Upper lobe of left lung (tissue), 6 donors: Measurements from ENCODE around the gene RNLS. TPM values are rescaled to one million over a fixed set of nuclear protein-coding genes. Genes with fewer than 3 reads are reported as not detected.
A peak's percentile ranks its signal among the peaks of the same experiment; 100 is the strongest.

Experiments used
- ATAC-seq, 2 donors: fragments of 200-7000 bp; cut with Tn5 transposase; one replicate each; pipeline ENCODE4 v1.9.1; 2022; ENCODE audit warnings: mild to moderate bottlenecking in 2 of 2, moderate library complexity in 2 of 2; ENCODE audit not compliant: low FRiP score in 2 of 2
- DNase-seq, 2 donors: peaks; one replicate each; pipeline ENCODE4 v3.0.0-alpha.2; 2019 to 2020
- H3K27ac ChIP-seq, 4 donors: fragments of 200-600 bp; sonication (generic); one replicate each; pipeline ENCODE4 v1.5.1; 2016 to 2019
- H3K27me3 ChIP-seq, 4 donors: fragments of 200-600 bp; sonication (generic); one replicate each; pipeline ENCODE4 v1.5.1; 2017 to 2019
- H3K36me3 ChIP-seq, 4 donors: fragments of 200-600 bp; sonication (generic); one replicate each; pipeline ENCODE4 v1.5.1; 2016 to 2019
- H3K4me1 ChIP-seq, 4 donors: fragments of 200-600 bp; sonication (generic); one replicate each; pipeline ENCODE4 v1.5.1; 2018 to 2019
- H3K4me3 ChIP-seq, 4 donors: fragments of 200-600 bp; sonication (generic); one replicate each; pipeline ENCODE4 v1.5.1; 2017 to 2019; ENCODE audit warnings: mild to moderate bottlenecking in 2 of 4, moderate library complexity in 1 of 4
- H3K9me3 ChIP-seq, 4 donors: fragments of 200-600 bp; sonication (generic); one replicate each; pipeline ENCODE4 v1.5.1; 2018 to 2019
- EP300 ChIP-seq, 4 donors: sonication (generic); formaldehyde crosslinking; IDR thresholded peaks; one replicate each; pipeline ENCODE4 v1.5.1; 2017; ENCODE audit warnings: antibody characterized with exemption in 4 of 4, control low read depth in 2 of 4
- POLR2A ChIP-seq, 4 donors: fragments of 450-650 bp; IDR thresholded peaks; one replicate each; pipeline ENCODE4 v1.5.1; 2016 to 2017; ENCODE audit warnings: antibody characterized with exemption in 4 of 4, mild to moderate bottlenecking in 2 of 4
- POLR2AphosphoS5 ChIP-seq, 2 donors: sonication (generic); formaldehyde crosslinking; IDR thresholded peaks; one replicate each; pipeline ENCODE4 v1.5.1; 2017; ENCODE audit warnings: antibody characterized with exemption in 2 of 2
- WGBS, 2 donors: methylation state at CpG; one replicate each; pipeline ENCODE4 v1.1.5; 2017 to 2018; 5-methylcytosine and 5-hydroxymethylcytosine counted together
- total RNA-seq, 6 donors: library from RNA; depleted of rRNA in 4 of 6; stranded (reverse); fragments of >200 nt in 4 of 6; gene quantifications; one replicate each; pipeline versions ENCODE4 v1.1.0 to v1.2.1, GENCODE V29; 2016 to 2021
- TF ChIP-seq, protein P1 (sequence below), 6 experiments: fragments of 450-650 bp in 4 of 6; fragments of 200-600 bp in 2 of 6; sonication (generic) in 2 of 6; IDR thresholded peaks; one replicate each; pipeline ENCODE4 v1.5.1; 2016 to 2019; ENCODE audit warnings: antibody characterized with exemption in 6 of 6
- donor health status: DM: no; HTN: no; CAD: no; lungs with moderate emphysema.
- donor health status: DM: no; HTN: yes; CAD: no; lungs with severe emphysema.

Gene RNLS
- total RNA-seq, 6 donors from 2014 or later, result 5.0 to 27.1 (median 15.0) TPM

GRCh38 chr10:88274286-88274685, 308.8 kb downstream of the RNLS start:
- no peak for DNase-seq
- no peaks in the 10 kb centered on the region for H3K36me3 ChIP-seq
- TF ChIP-seq, protein P1, sequence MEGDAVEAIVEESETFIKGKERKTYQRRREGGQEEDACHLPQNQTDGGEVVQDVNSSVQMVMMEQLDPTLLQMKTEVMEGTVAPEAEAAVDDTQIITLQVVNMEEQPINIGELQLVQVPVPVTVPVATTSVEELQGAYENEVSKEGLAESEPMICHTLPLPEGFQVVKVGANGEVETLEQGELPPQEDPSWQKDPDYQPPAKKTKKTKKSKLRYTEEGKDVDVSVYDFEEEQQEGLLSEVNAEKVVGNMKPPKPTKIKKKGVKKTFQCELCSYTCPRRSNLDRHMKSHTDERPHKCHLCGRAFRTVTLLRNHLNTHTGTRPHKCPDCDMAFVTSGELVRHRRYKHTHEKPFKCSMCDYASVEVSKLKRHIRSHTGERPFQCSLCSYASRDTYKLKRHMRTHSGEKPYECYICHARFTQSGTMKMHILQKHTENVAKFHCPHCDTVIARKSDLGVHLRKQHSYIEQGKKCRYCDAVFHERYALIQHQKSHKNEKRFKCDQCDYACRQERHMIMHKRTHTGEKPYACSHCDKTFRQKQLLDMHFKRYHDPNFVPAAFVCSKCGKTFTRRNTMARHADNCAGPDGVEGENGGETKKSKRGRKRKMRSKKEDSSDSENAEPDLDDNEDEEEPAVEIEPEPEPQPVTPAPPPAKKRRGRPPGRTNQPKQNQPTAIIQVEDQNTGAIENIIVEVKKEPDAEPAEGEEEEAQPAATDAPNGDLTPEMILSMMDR (IDR thresholded peaks at IDR 0.05), result no peak
- no peak for TF ChIP-seq POLR2A (IDR thresholded peaks at IDR 0.05)
- peaks cover 3 to 29% (median 17%) of the 10 kb centered on the region in 4 donors for H3K4me1 ChIP-seq
- no peak overlapping the region for H3K27ac ChIP-seq
- WGBS, 2 donors, result 59 to 66% methylated on average over 2 of the region's 2 CpGs
- no peaks in the 10 kb centered on the region for H3K27me3 ChIP-seq
- H3K9me3 ChIP-seq, result no peaks in the 10 kb centered on the region
- no peak for ATAC-seq
- H3K4me3 ChIP-seq, result no peak overlapping the region

- no peaks in the 10 kb centered on the region for H3K27me3 ChIP-seq
- DNase-seq (no peak), ATAC-seq (no peak)
- H3K9me3 ChIP-seq, result no peaks in the 10 kb centered on the region
- no peak overlapping the region for H3K27ac ChIP-seq
- WGBS, 2 donors, result 53 to 59% methylated on average over 4 of the region's 4 CpGs
- TF ChIP-seq, protein P1 (IDR thresholded peaks at IDR 0.05), result no peak
- TF ChIP-seq EP300 (IDR thresholded peaks at IDR 0.05), result no peak
- TF ChIP-seq POLR2A (IDR thresholded peaks at IDR 0.05), result no peak
- TF ChIP-seq POLR2AphosphoS5 (IDR thresholded peaks at IDR 0.05), result no peak
- peaks cover 0 to 27% (median 17%) of the 10 kb centered on the region in 4 donors for H3K4me1 ChIP-seq
- no peak overlapping the region for H3K4me3 ChIP-seq
- no peaks in the 10 kb centered on the region for H3K36me3 ChIP-seq
Observed at GRCh38 chr10:88273567-88273966, 309.6 kb downstream of the RNLS start.

GRCh38 chr10:88271761-88272543, 311.2 kb downstream of the RNLS start:
- no peak for TF ChIP-seq POLR2AphosphoS5 (IDR thresholded peaks at IDR 0.05)
- ATAC-seq, result peak; percentile 53 to 82
- no peak overlapping the region for H3K4me3 ChIP-seq
- H3K36me3 ChIP-seq, result no peaks in the 10 kb centered on the region
- peaks cover 0 to 27% (median 17%) of the 10 kb centered on the region in 4 donors for H3K4me1 ChIP-seq
- no peaks in the 10 kb centered on the region for H3K9me3 ChIP-seq
- H3K27ac ChIP-seq, result peak overlapping the region in 2 of 4 donors; percentile 17 to 32
- 74 to 86% methylated on average over 5 of the region's 5 CpGs for WGBS, 2 donors
- H3K27me3 ChIP-seq, result no peaks in the 10 kb centered on the region
- DNase-seq, result no peak

- Histone ChIP-seq H3K4me3 (no peak overlapping the region), H3K27ac (peak overlapping the region in 2 of 4 donors; percentile 17 to 32), H3K36me3 (no peaks in the 10 kb centered on the region), H3K9me3 (no peaks in the 10 kb centered on the region), H3K4me1 (peaks cover 0 to 27% (median 17%) of the 10 kb centered on the region in 4 donors), H3K27me3 (no peaks in the 10 kb centered on the region)
- DNase-seq, result no peak
- 63 to 64% methylated on average over 6 of the region's 6 CpGs for WGBS, 2 donors
- no peak for TF ChIP-seq EP300 (IDR thresholded peaks at IDR 0.05)
- ATAC-seq, result peak; percentile 63 to 65
Observed at GRCh38 chr10:88270871-88271713, 312.0 kb downstream of the RNLS start.

DNA sequence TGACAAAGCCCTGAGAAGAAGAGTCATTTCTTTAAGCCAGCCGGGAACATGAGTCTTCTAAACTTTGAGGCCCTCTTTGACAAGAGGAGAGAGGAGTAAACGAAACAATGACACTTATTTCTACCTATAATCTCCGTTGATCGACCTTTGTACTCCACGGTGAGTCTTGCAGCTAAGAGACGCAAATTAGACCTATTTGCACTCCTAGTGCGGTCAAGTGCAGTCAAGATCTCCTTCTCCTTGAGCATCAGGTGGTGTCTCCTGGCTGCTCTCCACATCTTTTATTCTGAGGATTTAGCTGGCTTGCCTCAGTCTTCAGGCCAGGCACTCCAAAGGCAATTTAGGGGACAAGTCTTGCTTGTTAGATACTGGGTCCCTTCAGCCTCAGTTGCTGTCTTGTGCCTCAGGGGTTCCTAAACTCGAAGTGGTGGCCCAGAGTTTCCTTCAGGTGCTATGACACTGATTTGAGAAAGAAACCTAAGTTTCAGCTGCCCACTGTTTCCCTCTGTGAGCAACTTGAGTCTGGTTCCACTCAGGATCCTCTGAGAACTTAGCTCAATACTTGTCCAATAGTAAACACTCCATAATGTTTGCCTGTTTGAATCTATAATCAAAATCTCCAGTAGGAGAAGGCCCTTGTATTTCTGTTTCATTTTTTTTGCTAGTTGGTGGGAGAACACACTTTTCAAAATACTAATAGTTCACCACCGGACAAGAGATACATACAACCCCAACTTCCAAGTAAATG, 312.9 kb downstream of the RNLS start:
- Histone ChIP-seq H3K9me3 (no peaks in the 10 kb centered on the region), H3K4me1 (peaks cover 0 to 27% (median 17%) of the 10 kb centered on the region in 4 donors), H3K27ac (peak overlapping the region in 2 of 4 donors; percentile 2 to 3), H3K4me3 (no peak overlapping the region), H3K27me3 (no peaks in the 10 kb centered on the region), H3K36me3 (no peaks in the 10 kb centered on the region)
- WGBS, 2 donors, result 76 to 85% methylated on average over 9 of the region's 9 CpGs
- ATAC-seq, result no peak
- no peak for TF ChIP-seq POLR2AphosphoS5 (IDR thresholded peaks at IDR 0.05)
- no peak for TF ChIP-seq EP300 (IDR thresholded peaks at IDR 0.05)
- TF ChIP-seq POLR2A (IDR thresholded peaks at IDR 0.05), result no peak
- TF ChIP-seq, protein P1 (IDR thresholded peaks at IDR 0.05), result no peak
- no peak for DNase-seq
